DND-41 (cell line): ENCODE results near the gene XRN1.

ENCODE experiments used
- ATAC-seq: fragments of 200-7000 bp; cut with Tn5 transposase; 3 replicates; pipeline ENCODE4 v1.9.1; 2021; ENCODE audit warnings: low read depth; ENCODE audit not compliant: insufficient read depth
- DNase-seq: peaks from one replicate; pipeline ENCODE4 v3.0.0-alpha.2; 2020
- H2AFZ ChIP-seq: 2 replicates; pipeline ENCODE4 v1.6.0; 2012; ENCODE audit warnings: low read depth, low read length
- H3K27ac ChIP-seq: 2 replicates; pipeline ENCODE4 v1.5.1; 2012; ENCODE audit warnings: low read length, inconsistent platforms
- H3K27me3 ChIP-seq: fragments of 200-600 bp; sonication (generic); 2 replicates; pipeline ENCODE4 v1.6.0; 2012; ENCODE audit warnings: low read length, mild to moderate bottlenecking, inconsistent platforms; ENCODE audit not compliant: insufficient read depth, poor library complexity
- H3K36me3 ChIP-seq: 2 replicates; pipeline ENCODE4 v1.5.1; 2012; ENCODE audit warnings: low read length, inconsistent platforms; ENCODE audit not compliant: insufficient read depth
- H3K4me1 ChIP-seq: 2 replicates; pipeline ENCODE4 v1.5.1; 2012; ENCODE audit warnings: mild to moderate bottlenecking, low read length; ENCODE audit not compliant: insufficient read depth
- H3K4me2 ChIP-seq: 2 replicates; pipeline ENCODE4 v1.6.0; 2012; ENCODE audit warnings: mild to moderate bottlenecking, moderate library complexity, low read length, inconsistent platforms; ENCODE audit not compliant: insufficient read depth
- H3K4me3 ChIP-seq, 2 experiments: fragments of 200-600 bp in 1 of 2; shearing (Covaris generic) in 1 of 2; 2 replicates each; pipeline ENCODE4 v1.5.1; 2012 to 2016; ENCODE audit warnings: inconsistent platforms in 2 of 2, low read length in 2 of 2, mild to moderate bottlenecking in 2 of 2, low read depth in 1 of 2, moderate library complexity in 1 of 2
- H3K79me2 ChIP-seq: 2 replicates; pipeline ENCODE4 v1.6.0; 2012; ENCODE audit warnings: low read length, inconsistent platforms; ENCODE audit not compliant: insufficient read depth
- H3K9ac ChIP-seq: 2 replicates; pipeline ENCODE4 v1.6.0; 2012; ENCODE audit warnings: low read depth, mild to moderate bottlenecking, inconsistent platforms, low read length, moderate library complexity
- H3K9me3 ChIP-seq: 2 replicates; pipeline ENCODE4 v1.5.1; 2012; ENCODE audit warnings: low read length, moderate library complexity, mild to moderate bottlenecking, inconsistent platforms; ENCODE audit not compliant: insufficient read depth, severe bottlenecking
- H4K20me1 ChIP-seq: 2 replicates; pipeline ENCODE4 v1.6.0; 2012; ENCODE audit warnings: low read length; ENCODE audit not compliant: insufficient read depth
- EZH2 ChIP-seq: IDR thresholded peaks from 3 replicates; pipeline ENCODE4 v1.6.1; 2012; ENCODE audit warnings: borderline replicate concordance, low read depth, mild to moderate bottlenecking, moderate library complexity, low read length, inconsistent platforms; ENCODE audit not compliant: severe bottlenecking
- TF ChIP-seq, protein P1 (sequence below): IDR thresholded peaks from 2 replicates; pipeline ENCODE4 v1.5.1; 2012; ENCODE audit warnings: borderline replicate concordance, low read length, moderate library complexity, mild to moderate bottlenecking; ENCODE audit not compliant: poor library complexity, severe bottlenecking; ENCODE audit errors: extremely low read depth

XRN1 gene

DNA sequence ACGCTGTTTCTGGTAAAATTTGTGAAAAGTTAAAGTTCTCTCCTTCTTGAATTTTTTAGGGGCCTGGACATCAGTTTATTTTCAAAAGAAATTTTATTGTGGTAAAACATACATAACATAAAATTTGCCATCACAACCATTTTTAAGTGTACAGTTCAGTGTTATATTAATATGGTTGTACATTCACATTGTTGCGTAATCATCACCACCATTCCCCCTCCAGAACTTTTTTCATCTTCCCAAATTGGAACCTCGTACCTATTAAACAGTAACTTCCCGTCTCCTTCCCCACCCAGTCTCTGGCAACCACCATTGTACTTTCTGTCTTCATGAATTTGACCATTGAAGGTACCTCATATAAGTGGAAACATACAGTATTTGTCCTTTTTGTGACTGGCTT is 23.0 kb upstream of the XRN1 start:
- Histone ChIP-seq H3K27ac (no peak overlapping the region), H3K79me2 (no peaks in the 10 kb centered on the region), H3K36me3 (peaks cover 15% of the 10 kb centered on the region; the same call in 1 of the 2 replicates), H3K4me1 (no peaks in the 10 kb centered on the region), H2AFZ (no peak overlapping the region), H3K4me3 (no peak overlapping the region), H3K9me3 (no peaks in the 10 kb centered on the region), H3K4me2 (no peak overlapping the region), H4K20me1 (no peaks in the 10 kb centered on the region), H3K9ac (no peak overlapping the region), H3K27me3 (no peaks in the 10 kb centered on the region)
- TF ChIP-seq, protein P1, sequence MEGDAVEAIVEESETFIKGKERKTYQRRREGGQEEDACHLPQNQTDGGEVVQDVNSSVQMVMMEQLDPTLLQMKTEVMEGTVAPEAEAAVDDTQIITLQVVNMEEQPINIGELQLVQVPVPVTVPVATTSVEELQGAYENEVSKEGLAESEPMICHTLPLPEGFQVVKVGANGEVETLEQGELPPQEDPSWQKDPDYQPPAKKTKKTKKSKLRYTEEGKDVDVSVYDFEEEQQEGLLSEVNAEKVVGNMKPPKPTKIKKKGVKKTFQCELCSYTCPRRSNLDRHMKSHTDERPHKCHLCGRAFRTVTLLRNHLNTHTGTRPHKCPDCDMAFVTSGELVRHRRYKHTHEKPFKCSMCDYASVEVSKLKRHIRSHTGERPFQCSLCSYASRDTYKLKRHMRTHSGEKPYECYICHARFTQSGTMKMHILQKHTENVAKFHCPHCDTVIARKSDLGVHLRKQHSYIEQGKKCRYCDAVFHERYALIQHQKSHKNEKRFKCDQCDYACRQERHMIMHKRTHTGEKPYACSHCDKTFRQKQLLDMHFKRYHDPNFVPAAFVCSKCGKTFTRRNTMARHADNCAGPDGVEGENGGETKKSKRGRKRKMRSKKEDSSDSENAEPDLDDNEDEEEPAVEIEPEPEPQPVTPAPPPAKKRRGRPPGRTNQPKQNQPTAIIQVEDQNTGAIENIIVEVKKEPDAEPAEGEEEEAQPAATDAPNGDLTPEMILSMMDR, result no peak
- TF ChIP-seq EZH2, result no peak
- DNase-seq, result no peak
- ATAC-seq, result no peak

DNA sequence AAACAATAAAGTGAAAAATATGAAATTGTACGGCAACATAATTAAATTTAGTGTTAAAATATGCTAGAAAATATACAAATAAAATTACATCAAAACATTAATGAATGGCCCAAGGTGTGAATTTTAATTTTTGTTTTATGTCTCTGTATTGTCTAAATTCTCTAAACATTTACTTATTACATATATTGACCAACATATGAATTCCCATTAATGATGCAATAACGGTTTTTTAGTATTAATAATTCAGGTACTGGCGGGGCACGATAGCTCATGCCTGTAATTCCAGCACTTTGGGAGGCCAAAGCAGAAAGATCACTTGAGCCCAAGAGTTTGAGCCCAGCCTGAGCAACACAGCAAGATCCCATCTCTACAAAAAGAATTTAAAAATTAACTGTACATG is 20.6 kb upstream of the XRN1 start:
- no peak overlapping the region for H3K27ac ChIP-seq
- ATAC-seq, result no peak
- DNase-seq, result no peak
- H3K4me2 ChIP-seq, result no peak overlapping the region
- H3K9me3 ChIP-seq, result no peaks in the 10 kb centered on the region
- H3K4me1 ChIP-seq, result no peaks in the 10 kb centered on the region
- no peaks in the 10 kb centered on the region for H3K27me3 ChIP-seq
- H2AFZ ChIP-seq, result no peak overlapping the region
- H3K79me2 ChIP-seq, result no peaks in the 10 kb centered on the region
- no peak overlapping the region for H3K9ac ChIP-seq
- H3K4me3 ChIP-seq, result no peak overlapping the region
- H4K20me1 ChIP-seq, result no peaks in the 10 kb centered on the region
- TF ChIP-seq, protein P1, result no peak
- no peak for TF ChIP-seq EZH2
- H3K36me3 ChIP-seq, result peaks cover 22% of the 10 kb centered on the region; the same call in 1 of the 2 replicates

DNA sequence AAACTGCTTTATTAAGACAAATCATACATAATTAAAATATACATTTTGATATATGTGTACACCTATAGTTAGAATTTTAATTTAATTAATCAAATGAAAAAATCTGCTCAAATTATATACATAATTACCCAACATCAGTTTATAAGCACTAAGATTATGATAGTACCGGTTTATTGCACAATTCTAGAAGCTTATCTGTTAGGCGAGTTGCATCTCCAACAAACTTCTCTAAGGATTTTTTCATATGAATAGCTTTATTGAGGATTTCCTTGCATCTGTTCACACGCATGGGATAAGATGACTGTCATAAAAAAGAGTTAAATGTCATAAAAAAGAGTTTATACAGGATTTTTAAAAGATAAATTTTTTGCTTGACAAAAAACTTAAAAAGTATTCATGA is 19.9 kb upstream of the XRN1 start:
- Histone ChIP-seq H3K4me2 (no peak overlapping the region), H3K9ac (no peak overlapping the region), H3K36me3 (peaks cover 22% of the 10 kb centered on the region; the same call in 1 of the 2 replicates), H3K79me2 (no peaks in the 10 kb centered on the region), H3K4me3 (no peak overlapping the region), H4K20me1 (no peaks in the 10 kb centered on the region), H3K27ac (no peak overlapping the region), H3K27me3 (no peaks in the 10 kb centered on the region), H3K9me3 (no peaks in the 10 kb centered on the region), H2AFZ (no peak overlapping the region), H3K4me1 (no peaks in the 10 kb centered on the region)
- no peak for DNase-seq
- no peak for ATAC-seq
- TF ChIP-seq EZH2, result no peak
- TF ChIP-seq, protein P1, result no peak

DNA sequence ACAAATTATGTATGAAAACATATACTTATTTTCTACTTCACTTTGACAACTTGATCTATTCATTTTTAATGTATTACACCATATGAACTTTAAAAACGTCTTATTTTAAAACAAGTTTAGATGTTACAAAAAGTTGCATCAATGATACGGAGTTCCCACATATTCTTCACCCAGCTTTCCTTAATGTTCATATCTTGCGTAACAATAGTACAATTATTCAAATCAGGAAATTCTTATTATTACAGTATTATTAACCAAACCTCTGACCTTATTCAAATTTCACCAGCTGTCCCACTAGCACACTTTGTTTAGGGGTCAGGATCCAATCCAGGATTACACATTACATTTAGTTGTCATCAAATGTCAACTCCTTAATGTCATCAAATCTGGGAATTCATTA is 12.9 kb upstream of the XRN1 start:
- Histone ChIP-seq H4K20me1 (no peaks in the 10 kb centered on the region), H3K9me3 (no peaks in the 10 kb centered on the region), H3K27ac (no peak overlapping the region), H3K4me3 (no peak overlapping the region), H3K36me3 (peaks cover 63% of the 10 kb centered on the region), H2AFZ (no peak overlapping the region), H3K79me2 (no peaks in the 10 kb centered on the region), H3K9ac (no peak overlapping the region), H3K27me3 (no peaks in the 10 kb centered on the region), H3K4me2 (no peak overlapping the region), H3K4me1 (no peaks in the 10 kb centered on the region)
- DNase-seq (no peak), ATAC-seq (no peak)
- TF ChIP-seq, protein P1, result no peak
- TF ChIP-seq EZH2, result no peak
